GM18907 (cell line): ENCODE measurements around the gene SLCO3A1.

Experiments
- ATAC-seq: cut with Tn5 transposase; IDR thresholded peaks from one replicate; pipeline ENCODE4 v1.9.1; 2021; ENCODE audit warnings: mild to moderate bottlenecking, moderate library complexity; ENCODE audit not compliant: unreplicated experiment

Gene SLCO3A1

GRCh38 chr15:91860498-91860897 is 7.0 kb downstream of the SLCO3A1 start:
- no peak for ATAC-seq

- ATAC-seq = no peak
Observed at GRCh38 chr15:91861223-91861622, 7.7 kb downstream of the SLCO3A1 start.

- ATAC-seq = no peak
Observed at GRCh38 chr15:91862891-91863504, 9.5 kb downstream of the SLCO3A1 start.

DNA sequence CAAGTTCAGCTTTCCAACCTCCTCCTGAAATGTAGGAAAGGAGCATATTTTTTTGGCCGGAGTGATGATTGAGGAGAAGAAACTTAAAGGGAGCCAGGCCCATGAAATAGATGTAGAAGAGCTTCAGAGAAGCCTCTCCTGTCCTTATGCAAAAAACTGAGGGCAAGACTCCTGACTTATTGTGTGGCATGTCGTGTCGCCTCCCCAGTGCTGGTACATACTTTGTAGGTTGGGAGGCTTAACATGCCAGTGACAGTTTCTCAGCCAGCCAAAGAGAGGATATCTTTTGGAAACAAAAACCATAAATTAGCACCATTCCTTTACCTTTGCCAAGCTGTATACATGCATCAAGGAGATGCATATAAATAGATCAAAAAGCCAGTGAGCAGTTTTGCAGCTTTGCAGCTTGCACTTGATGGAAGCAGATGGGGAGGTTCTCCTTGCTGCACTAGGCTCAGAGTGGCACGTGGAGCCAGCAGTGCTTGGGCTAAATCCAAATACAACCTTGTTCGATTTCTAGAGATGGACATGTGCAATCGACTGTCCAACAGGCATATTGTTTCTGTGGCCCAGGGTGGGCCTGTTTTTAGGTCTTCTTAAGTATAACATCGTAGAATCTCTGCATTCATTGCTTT is 10.2 kb downstream of the SLCO3A1 start:
- no peak for ATAC-seq

DNA sequence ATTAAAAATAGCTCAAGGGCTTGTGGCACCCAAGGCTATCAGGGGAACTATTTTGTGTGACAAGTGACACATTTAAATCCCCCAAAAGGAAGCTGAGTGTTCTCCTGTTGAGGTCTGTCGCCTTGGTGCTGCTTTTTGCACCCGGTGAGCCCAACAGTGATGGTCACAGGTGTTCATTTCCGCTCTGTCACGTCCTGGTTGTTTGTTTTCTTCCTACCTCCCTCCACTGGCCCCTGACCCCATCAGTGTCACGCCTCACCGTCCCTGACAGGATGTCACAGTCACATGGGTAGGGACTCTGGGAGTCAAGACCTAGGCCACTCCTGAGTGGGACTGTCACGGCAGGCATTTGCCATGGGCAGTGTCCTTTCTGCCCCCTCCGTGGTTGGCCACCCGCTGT is 11.2 kb downstream of the SLCO3A1 start:
- peak; percentile 71 for ATAC-seq

DNA sequence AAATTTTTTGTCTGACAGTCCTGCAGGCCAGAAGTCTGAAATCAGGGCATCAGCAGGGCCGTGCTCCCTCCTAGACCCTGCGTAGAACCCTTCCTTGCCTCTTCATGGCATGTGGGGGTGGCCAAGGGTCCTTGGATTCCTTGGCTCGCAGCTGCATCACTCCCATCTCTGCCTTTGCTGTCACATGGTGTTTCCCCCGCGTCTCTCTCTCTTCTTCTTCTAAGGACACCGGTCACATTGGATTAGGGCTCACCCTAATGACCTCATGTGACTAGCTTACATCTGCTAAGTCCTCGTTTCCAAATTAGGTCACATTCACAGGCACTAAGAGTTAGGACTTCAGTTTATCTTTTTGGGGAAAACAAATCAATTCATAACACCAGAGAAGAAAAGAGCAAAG is 12.0 kb downstream of the SLCO3A1 start:
- no peak for ATAC-seq

GRCh38 chr15:91865950-91866349 is 12.4 kb downstream of the SLCO3A1 start:
- no peak for ATAC-seq

- ATAC-seq = no peak
Observed at GRCh38 chr15:91866371-91866905, 12.9 kb downstream of the SLCO3A1 start.

DNA sequence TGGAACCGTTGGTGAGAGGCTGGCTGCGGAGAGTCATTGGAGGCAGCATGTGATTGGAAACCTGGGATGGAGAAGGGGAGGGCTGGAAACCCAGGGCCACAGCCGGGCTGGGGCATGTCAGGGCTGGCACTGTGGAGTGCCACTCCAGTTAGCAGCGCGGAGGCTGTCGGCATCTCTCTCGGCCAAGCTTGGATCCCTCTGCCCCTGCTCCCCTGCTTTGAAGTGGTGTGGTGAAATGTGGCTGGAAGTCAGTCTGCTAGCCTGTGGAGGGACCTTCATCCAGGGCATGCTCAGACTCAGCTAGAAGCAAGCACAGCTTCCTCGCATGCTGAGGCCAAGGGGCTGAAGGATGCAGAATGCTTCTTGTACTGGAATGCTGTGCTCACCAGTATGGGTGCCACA is 13.5 kb downstream of the SLCO3A1 start:
- ATAC-seq = no peak

GRCh38 chr15:91867581-91868026 is 14.1 kb downstream of the SLCO3A1 start:
- ATAC-seq = no peak

- ATAC-seq = no peak
Observed at GRCh38 chr15:91870876-91871537, 17.5 kb downstream of the SLCO3A1 start.

DNA sequence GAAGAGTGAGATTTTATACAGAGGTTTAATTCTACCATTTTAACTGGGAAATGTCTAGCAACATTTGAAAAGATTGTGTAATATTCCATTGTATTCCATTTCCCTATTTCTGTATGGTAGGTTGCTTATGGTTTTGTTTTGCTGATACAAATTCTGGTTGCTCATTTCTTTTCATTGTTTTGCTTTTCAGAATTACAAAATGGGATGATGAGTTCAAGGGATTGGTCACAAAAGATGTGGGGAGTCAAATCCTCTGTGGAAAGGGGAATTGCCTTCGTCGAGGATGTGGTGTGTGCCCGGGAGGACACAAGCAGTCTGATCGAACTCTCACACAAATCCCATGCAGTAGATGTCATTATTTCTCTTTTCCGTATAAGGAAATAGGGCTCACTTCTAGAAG is 18.3 kb downstream of the SLCO3A1 start:
- no peak for ATAC-seq

- ATAC-seq = no peak
Observed at GRCh38 chr15:91872356-91873137, 19.0 kb downstream of the SLCO3A1 start.

- no peak for ATAC-seq
Observed at GRCh38 chr15:91873138-91873536, 19.6 kb downstream of the SLCO3A1 start.

- no peak for ATAC-seq
Observed at GRCh38 chr15:91874171-91874570, 20.7 kb downstream of the SLCO3A1 start.

DNA sequence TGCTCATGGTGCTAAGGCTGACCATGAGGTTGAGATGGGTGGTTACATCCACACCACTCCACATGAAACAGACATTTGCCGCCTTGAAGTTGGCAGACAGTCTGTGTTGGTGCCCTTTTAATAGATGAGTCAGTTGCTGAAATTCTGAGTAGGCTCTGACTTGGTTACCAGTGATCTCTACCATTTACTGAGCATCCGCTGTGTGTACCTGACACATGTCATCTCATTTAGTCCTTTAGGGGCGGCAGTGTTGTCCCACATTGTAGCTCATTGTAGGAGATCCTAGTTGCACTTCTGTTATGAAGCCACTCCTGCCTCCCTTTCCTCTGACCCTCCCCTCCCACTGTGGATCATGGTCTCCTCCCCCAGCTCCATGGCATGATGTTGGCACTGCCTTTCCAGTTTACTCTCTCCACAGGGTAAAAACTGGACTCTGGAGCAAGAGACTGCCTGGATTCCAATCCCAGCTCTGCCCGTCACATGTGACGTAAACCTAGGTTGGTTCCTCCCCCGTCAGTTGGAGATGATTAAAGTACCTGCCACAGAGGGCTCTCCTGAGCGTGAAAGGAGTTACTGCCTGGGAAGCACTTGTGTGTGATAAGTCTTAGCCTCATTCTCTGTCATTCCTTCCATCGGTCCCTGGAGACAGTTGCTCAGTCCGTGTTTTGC is 21.6 kb downstream of the SLCO3A1 start:
- ATAC-seq = no peak

DNA sequence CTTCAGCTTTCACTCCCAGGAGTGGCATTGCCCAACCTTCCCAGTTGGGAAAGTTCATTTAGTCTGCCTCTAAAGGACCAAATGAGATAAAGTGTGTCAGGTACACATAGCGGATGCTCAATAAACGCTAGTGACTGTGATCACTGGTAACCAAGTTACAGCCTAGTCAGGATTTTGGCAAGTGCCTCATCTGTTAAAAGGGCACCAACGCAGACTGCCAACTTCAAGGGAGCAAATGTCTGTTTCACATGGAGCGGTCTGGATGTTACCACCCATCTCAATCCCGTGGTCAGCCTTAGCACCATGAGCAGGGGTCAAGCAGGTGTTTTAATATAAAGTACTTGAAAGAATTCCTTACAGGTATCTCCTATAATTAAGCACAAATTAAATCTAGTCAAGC is 22.7 kb downstream of the SLCO3A1 start:
- no peak for ATAC-seq

DNA sequence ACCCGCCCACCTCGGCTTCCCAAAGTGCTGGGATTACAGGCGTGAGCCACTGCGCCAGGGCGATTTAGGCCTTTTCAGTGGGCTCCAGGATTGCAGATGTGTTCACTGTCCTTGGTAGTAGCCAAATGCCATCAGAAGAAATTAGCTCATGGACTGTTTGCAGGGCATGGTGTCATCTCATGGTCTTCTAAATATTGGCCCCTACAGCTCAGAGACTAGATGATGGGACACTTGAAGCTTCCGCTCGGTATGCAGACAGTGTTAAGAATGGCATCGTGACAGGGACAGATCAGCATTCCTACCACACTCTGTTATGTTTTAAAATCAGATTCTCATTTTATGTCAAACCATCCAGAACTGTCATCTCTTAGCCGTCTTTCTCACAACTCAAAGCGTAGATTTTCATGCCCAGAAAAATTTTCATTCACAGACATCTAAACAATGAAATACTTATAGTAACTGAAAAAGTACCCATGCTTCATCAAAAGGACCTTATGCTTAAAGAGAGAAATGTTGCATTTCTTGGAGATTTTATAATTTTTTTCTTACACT is 24.9 kb downstream of the SLCO3A1 start:
- no peak for ATAC-seq

DNA sequence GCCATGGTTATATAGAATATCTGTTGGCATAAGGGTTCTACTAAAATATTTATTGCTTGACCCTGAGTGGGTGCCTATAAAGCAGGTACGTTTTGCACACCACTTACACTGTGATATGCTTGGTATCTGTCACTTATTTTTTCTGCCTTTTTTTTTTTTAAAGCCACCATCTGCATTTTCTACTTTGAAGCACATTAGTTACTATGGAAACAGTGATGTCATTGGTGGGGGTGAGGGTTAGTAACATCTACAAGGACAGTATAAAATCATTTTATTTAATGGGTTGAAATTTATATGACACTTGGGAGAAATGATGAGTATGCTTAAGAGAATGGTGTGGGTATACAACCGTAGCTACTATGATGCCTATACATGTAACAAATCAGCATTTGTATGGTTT is 25.6 kb downstream of the SLCO3A1 start:
- no peak for ATAC-seq

- no peak for ATAC-seq
Observed at GRCh38 chr15:91880373-91880772, 26.9 kb downstream of the SLCO3A1 start.
